GM18858 (cell line): ENCODE data around the gene KIF26B.
A peak's percentile ranks its signal among the peaks of the same experiment; 100 is the strongest.

ENCODE experiments used
- ATAC-seq: cut with Tn5 transposase; IDR thresholded peaks from one replicate; pipeline ENCODE4 v1.9.1; 2021; ENCODE audit not compliant: unreplicated experiment

Gene KIF26B

DNA sequence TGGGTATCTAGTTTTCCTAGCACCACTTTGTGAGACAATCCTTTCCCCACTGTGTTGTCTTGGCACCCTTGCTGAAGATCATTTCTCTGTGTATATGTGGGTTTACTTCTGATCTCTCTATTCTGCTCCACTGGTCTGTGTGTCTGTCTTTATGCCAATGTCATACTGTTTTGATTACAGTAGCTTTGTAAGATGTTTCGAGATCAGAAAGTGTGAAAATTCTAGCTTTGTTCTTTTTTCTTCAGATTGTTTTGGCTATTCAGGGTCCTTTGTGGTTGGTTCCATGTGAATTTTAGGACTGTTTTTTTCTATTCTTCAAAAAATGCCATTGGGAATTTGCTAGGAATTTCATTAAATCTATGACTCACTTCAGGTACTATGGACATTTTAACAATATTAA is 116.2 kb downstream of the KIF26B start:
- no peak for ATAC-seq

DNA sequence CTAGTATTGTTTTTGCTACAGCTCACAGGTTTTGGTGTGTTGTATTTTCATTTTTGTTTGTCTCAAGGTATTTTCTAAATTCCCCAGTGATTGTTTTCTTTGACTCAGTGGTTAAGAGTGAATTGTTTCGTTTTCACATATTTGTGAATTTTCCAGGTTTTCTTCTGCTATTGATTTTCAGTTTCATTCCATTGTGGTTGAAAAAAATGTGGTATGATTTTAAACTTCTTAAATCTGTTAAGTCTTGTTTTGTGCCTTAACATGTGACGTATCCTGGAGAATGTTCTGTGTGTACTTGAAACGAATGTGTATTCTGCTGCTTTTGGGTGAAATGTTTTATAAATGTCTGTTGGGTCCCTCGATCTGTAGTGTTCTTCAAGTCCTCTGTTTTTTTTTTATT is 117.9 kb downstream of the KIF26B start:
- no peak for ATAC-seq

- no peak for ATAC-seq
These were observed 121.7 kb downstream of the KIF26B start for GRCh38 chr1:245276445-245276844.

- no peak for ATAC-seq
These were observed 122.5 kb downstream of the KIF26B start for GRCh38 chr1:245277276-245277675.

GRCh38 chr1:245278846-245279245 is 124.1 kb downstream of the KIF26B start:
- no peak for ATAC-seq

DNA sequence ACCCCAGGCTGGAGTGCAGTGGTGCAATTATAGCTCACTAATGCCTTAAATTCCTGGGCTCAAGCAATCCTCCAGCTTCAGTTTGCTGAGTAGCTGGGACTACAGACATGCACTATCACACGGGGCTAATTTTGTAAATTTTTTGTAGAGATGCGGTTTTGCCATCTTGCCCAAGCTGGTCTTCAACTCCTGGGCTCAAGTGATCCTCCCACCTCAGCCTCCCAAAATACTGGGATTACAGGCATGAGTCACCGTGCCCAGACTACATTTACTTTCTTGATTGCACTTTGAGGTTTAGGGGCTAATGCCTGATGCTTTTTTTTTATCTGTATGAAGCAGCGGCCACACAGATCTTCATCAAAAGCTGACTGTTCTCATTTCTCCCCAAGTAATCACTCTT is 124.6 kb downstream of the KIF26B start:
- ATAC-seq, result no peak

DNA sequence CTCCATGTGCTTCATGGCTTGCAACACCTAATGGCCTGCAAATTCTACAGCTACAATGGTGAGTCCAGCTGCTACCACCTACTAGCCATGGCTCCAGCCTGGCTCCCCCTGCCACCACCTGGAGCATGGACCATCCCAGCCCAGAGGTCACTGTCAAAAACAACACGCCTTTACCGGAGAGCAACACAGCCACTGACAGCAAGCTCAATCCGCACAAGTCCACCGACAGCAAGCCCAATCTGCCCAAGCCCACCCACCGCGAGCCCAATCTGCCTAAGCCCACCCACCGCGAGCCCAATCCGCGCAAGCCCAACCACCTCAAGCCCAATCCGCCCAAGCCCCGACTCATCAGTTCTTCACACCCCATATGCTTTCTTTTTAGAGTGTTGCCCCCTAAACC is 128.2 kb downstream of the KIF26B start:
- ATAC-seq, result no peak

DNA sequence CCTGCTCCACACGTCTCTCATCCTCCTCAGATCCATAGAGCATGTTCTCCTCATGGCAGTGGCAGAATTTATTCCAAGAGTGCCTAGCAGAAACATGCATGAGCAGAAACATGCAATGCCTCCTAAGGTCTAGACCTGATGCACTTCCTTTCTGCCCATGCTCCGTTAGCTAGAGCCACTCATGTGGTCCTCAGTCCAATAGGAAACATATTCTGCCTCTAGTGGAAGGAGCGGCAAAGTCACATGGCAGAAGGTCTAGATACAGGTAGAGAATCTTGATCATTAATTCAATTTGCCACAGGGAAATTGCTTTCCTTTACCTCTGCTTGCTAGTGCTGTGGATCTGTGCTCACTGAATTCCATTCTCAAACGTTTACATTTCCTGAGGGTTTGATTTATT is 130.4 kb downstream of the KIF26B start:
- ATAC-seq, result no peak

- no peak for ATAC-seq
These were observed 134.0 kb downstream of the KIF26B start for GRCh38 chr1:245288796-245289195.

GRCh38 chr1:245290836-245291235 is 136.1 kb downstream of the KIF26B start:
- no peak for ATAC-seq

GRCh38 chr1:245291351-245291750 is 136.6 kb downstream of the KIF26B start:
- no peak for ATAC-seq

DNA sequence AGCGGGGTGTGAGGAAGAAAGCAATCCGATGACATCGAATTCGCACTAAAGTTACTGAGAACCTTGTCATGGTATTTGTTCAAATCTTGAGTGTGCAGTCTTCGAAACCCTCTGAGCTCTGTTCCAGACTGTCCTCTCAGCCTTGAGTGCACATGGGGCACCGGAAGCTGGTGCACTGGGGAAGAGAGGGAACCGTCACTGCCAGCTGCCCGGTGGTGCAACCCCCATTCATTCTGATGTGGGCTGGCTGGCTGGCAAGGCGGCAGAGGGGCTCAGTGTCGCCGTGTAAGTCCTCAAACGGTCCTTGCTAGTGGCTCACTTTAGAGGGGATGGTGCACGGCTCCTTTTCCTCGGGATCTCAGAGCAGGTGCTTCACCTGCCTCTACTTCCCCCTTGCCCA is 137.4 kb downstream of the KIF26B start:
- no peak for ATAC-seq

DNA sequence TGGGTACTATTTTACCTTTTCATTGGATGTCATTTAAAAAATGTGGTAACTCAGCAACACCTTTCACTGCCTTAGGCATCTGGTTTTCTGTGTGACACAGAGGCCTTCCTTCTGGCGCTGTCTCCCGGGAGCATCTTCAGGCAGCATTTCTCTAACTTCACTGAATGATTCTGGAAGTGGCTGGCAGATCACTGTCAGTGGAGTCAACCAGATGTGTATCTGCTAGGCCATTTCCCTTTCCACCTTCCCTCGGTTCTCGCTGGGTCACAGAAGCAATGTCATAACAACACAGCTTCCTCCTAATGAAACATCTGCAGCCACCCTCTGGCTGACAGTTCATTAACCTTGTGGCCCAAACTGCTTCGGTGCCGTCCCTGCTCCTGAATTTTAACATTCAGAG is 137.8 kb downstream of the KIF26B start:
- ATAC-seq, result no peak

GRCh38 chr1:245294020-245294419 is 139.2 kb downstream of the KIF26B start:
- no peak for ATAC-seq

- ATAC-seq, result no peak
These were observed 144.0 kb downstream of the KIF26B start for GRCh38 chr1:245298781-245299180.

- no peak for ATAC-seq
These were observed 146.4 kb downstream of the KIF26B start for GRCh38 chr1:245301162-245301580.

- no peak for ATAC-seq
These were observed 147.1 kb downstream of the KIF26B start for GRCh38 chr1:245301921-245302320.

DNA sequence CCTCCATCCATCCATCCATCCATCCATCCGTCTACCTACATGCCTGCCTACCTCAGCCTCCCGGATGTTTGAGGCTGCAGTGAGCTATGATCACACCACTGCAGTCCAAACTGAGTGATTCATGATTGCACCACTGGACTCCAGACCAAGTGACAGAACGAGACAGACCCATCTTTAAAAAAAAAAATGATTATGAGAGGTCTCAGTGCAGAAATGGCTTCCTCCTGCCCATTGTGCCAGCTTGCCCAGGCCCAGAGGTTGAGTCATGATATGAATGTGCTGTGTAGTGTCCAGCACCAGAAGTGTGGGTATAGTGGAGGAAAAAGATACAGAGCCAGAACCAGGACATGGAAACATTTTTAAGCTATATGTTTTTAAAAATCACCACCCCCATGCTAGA is 149.9 kb downstream of the KIF26B start:
- ATAC-seq, result no peak

DNA sequence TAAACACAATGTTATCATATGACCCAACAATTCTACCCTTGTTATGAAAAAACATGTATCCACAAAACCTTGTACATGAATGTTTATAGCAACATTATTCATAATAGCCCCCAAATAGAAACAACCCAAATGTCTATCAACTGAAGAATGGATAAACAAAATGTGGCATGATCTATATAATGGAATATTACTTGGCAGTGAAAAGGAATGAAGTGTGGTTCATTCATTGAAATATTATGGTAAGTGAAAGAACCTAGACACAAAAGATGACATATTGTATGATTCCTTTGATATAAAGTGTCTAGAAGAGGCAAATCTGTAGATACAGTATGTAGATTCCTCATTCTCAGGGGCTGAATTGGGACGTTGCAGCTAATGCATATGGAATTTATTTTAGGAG is 151.2 kb downstream of the KIF26B start:
- no peak for ATAC-seq

- ATAC-seq, result no peak
These were observed 152.0 kb downstream of the KIF26B start for GRCh38 chr1:245306628-245307410.

DNA sequence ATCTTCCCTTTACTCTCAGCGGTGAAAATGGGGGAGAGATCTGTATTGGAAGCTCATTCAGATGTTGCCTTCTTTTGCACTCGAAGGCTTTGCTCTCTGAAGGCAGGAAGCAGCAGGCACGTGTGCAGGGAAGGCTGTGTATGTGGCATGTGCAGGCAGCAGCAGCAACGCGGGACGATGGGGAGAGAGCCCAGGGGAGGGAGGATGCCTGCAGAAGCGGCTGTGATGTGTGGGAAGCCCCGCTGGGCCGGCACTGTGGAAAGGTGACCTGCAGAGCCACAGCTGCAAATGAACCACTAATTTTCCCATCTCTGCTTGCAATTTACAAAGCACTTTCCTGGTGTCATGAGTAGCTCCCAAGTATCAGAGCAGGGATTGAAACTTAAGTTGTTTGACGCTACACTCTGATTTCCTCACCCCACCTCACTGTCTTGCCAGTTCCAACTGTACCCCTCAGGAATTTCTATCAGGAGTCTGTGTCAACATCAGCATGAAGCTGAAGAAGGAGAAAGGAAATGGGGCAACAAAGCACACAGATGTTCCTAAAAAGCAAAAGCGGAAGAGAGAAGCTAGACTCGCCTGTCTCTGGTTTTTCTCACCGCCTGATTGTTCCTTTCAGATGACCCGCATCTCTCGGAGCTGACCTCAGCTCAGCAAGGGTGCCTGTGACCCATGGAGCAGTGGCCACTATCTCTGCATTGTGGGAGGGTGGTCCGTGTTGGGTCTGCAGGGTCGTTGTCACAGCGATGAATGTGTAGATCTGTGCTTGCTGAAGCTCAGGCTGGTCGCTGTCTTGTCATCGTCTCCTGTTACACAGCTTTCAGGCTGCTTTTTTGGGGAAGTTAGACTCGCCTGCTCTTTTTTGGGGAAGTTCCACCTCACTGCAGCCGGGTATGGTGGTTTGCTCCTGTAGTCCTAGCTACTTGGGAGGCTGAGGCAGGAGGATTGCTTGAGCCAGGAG is 156.1 kb downstream of the KIF26B start:
- peak; percentile 45 for ATAC-seq
